K562 (cell line): ENCODE results near the gene USP20. TPM values are rescaled to one million over a fixed set of nuclear protein-coding genes. Genes with fewer than 3 reads are reported as not detected.
A peak's percentile ranks its signal among the peaks of the same experiment; 100 is the strongest.

Source experiments
- HIVEP1 ChIP-seq: fragments of 250-450 bp; sonication (Bioruptor Pico); IDR thresholded peaks from 2 replicates; pipeline ENCODE4 v1.4.0; 2020; ENCODE audit warnings: mild to moderate bottlenecking
- ZBTB9 ChIP-seq: fragments of 450-650 bp; formaldehyde crosslinking; IDR thresholded peaks from 2 replicates; pipeline ENCODE4 v1.4.0; 2020; ENCODE audit warnings: mild to moderate bottlenecking, moderate library complexity
- ZNF174 ChIP-seq: fragments of 250-450 bp; sonication (Bioruptor Pico); IDR thresholded peaks from 2 replicates; pipeline ENCODE4 v1.4.0; 2020; ENCODE audit warnings: mild to moderate bottlenecking
- ZNF41 ChIP-seq: fragments of 250-450 bp; sonication (Bioruptor Pico); conservative IDR thresholded peaks from 2 replicates; pipeline ENCODE4 v1.4.0; 2020; ENCODE audit warnings: mild to moderate bottlenecking
- ZSCAN32 ChIP-seq: fragments of 450-650 bp; formaldehyde crosslinking; IDR thresholded peaks from 2 replicates; pipeline ENCODE4 v1.4.0; 2020; ENCODE audit warnings: mild to moderate bottlenecking, moderate library complexity
- polyA plus RNA-seq, 8 experiments: library from polyadenylated mRNA; depleted of rRNA in 4 of 8; stranded (reverse) in 5 of 8; unstranded in 3 of 8; fragments of >200 nt; fragmentation: Nextera tagmentation in 2 of 8; fragmentation: Illumina TruSeq in 1 of 8; extraction: Ambion mirVana in 2 of 8; extraction: Trizol in 1 of 8; gene quantifications; 2 replicates each; pipeline versions ENCODE4 v1.2.1 to v1.2.3, GENCODE V29; 2011 to 2014; ENCODE audit warnings: inconsistent platforms in 1 of 8, missing spikeins in 1 of 8
- total RNA-seq, 7 experiments: library from RNA; depleted of rRNA in 6 of 7; stranded (reverse); fragments of >200 nt in 6 of 7; fragmentation: Illumina TruSeq in 2 of 7; extraction: Trizol in 2 of 7; gene quantifications; 2 replicates each; pipeline versions ENCODE4 v1.2.1 to v1.2.3, GENCODE V29; 2011 to 2021; ENCODE audit warnings: low replicate concordance in 1 of 7

USP20 gene
- total and polyA plus RNA-seq, 9 of the 15 experiments (the other 6 are each of a cell fraction or from before 2014, with no cell fraction given) = 1.9 to 136 (median 49.1) TPM

GRCh38 chr9:129886226-129887174 lies 51.2 kb downstream of the USP20 start (continued):
- TF ChIP-seq ZSCAN32 = peak; percentile 76
- 0 out of 2 replicates have a peak, but pooled peaks have one; percentile 21 for TF ChIP-seq HIVEP1 (CRISPR knock-in tag)
- TF ChIP-seq ZNF41 = 0 out of 2 replicates have a peak, but pooled peaks have one; percentile 43
- peak; percentile 47; the same call in 1 of the 2 replicates for TF ChIP-seq ZBTB9 (CRISPR knock-in tag)
- no peak for TF ChIP-seq ZNF174 (CRISPR knock-in tag)
